ENCODE data around the gene FAM20C.

Gene FAM20C

DNA sequence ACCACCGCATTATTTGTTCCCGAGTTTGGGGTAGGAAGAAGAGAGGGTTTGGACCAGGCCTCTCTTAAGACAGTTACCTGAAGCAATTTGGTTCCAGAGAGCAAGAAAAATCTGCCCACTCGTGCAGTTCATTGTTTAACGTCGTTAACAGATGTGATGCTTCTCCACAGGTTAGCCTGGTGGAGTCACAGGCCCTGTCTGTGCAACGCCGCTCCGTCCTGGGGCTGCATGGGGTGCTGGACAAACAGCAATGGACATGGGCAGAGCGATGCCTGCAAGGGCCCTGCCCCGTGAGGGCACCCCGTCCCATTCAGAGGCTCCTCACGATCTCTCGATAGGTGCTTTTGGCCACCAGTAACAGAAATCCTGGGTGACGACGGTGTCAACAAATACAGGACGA is 107.3 kb downstream of the FAM20C start:
- Histone ChIP-seq H4K20me1 (ENCODE audit: insufficient read depth) (no peaks in the 10 kb centered on the region), H3K27ac (no peak overlapping the region), H3K36me3 (ENCODE audit: insufficient read depth) (no peaks in the 10 kb centered on the region), H3K4me2 (no peak overlapping the region), H3K27me3 (ENCODE audit: insufficient read depth, low read depth) (peaks cover 20% of the 10 kb centered on the region; the same call in 1 of the 2 replicates), H3K4me1 (ENCODE audit: low read depth, poor library complexity, severe bottlenecking) (no peaks in the 10 kb centered on the region), H3K9ac (no peak overlapping the region), H2AFZ (ENCODE audit: low read depth) (no peak overlapping the region), H3K79me2 (ENCODE audit: insufficient read depth, low read depth) (no peaks in the 10 kb centered on the region), H3K4me3 (IDR thresholded peaks at IDR 0.05; ENCODE audit: insufficient read depth, low read depth, low read length) (no peak overlapping the region)
- TF ChIP-seq CTCF (conservative IDR thresholded peaks at IDR 0.05; ENCODE audit: low read depth, low read length): no peak

GRCh38 chr7:300048-300447 is 107.7 kb downstream of the FAM20C start:
- no peaks in the 10 kb centered on the region for H3K36me3 ChIP-seq (ENCODE audit: insufficient read depth)
- H3K27me3 ChIP-seq (ENCODE audit: insufficient read depth, low read depth): peaks cover 16% of the 10 kb centered on the region; the same call in 1 of the 2 replicates
- H3K4me1 ChIP-seq (ENCODE audit: low read depth, poor library complexity, severe bottlenecking): no peaks in the 10 kb centered on the region
- H3K79me2 ChIP-seq (ENCODE audit: insufficient read depth, low read depth): no peaks in the 10 kb centered on the region
- H3K27ac ChIP-seq: no peak overlapping the region
- H2AFZ ChIP-seq (ENCODE audit: low read depth): no peak overlapping the region
- no peak overlapping the region for H3K4me2 ChIP-seq
- no peak for TF ChIP-seq CTCF (conservative IDR thresholded peaks at IDR 0.05; ENCODE audit: low read depth, low read length)
- no peak overlapping the region for H3K9ac ChIP-seq
- H4K20me1 ChIP-seq (ENCODE audit: insufficient read depth): no peaks in the 10 kb centered on the region
- H3K4me3 ChIP-seq (IDR thresholded peaks at IDR 0.05; ENCODE audit: insufficient read depth, low read depth, low read length): no peak overlapping the region

DNA sequence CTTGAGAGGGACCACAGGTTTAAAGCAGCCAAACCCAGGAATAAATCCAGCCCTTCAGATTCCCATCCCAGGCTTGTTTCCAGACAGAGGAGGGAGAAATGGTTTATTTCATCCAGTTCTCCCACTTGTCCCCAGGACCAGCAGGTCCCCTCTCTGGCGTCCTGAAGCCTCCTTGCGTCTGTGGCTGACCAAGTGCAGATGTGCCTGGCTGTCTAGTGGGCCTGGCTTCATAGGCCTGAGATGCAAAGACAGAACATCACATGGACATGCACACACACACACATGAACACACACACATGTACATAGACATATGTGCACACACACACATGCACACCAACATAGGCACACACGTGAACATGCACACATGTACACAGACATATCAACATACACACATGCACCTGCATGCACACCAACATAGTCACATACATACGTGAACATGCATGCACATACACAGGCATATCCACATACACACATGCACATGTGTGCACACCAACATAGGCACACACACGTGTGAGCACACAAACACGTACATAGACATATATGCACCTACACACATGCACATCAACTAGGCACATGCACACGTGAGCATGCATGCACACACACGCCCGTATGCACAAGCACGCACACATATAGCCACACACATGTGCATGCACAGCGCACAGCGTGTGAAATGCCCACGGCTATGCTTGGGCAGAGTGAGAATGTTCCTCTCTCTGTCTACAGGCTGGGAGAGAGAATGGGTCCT is 108.3 kb downstream of the FAM20C start:
- TF ChIP-seq CTCF (conservative IDR thresholded peaks at IDR 0.05; ENCODE audit: low read depth, low read length): no peak
- Histone ChIP-seq H2AFZ (ENCODE audit: low read depth) (no peak overlapping the region), H3K4me3 (IDR thresholded peaks at IDR 0.05; ENCODE audit: insufficient read depth, low read depth, low read length) (no peak overlapping the region), H3K4me2 (no peak overlapping the region), H3K4me1 (ENCODE audit: low read depth, poor library complexity, severe bottlenecking) (no peaks in the 10 kb centered on the region), H3K36me3 (ENCODE audit: insufficient read depth) (no peaks in the 10 kb centered on the region), H4K20me1 (ENCODE audit: insufficient read depth) (no peaks in the 10 kb centered on the region), H3K27ac (no peak overlapping the region), H3K79me2 (ENCODE audit: insufficient read depth, low read depth) (no peaks in the 10 kb centered on the region), H3K9ac (no peak overlapping the region), H3K27me3 (ENCODE audit: insufficient read depth, low read depth) (peaks cover 16% of the 10 kb centered on the region; the same call in 1 of the 2 replicates)

DNA sequence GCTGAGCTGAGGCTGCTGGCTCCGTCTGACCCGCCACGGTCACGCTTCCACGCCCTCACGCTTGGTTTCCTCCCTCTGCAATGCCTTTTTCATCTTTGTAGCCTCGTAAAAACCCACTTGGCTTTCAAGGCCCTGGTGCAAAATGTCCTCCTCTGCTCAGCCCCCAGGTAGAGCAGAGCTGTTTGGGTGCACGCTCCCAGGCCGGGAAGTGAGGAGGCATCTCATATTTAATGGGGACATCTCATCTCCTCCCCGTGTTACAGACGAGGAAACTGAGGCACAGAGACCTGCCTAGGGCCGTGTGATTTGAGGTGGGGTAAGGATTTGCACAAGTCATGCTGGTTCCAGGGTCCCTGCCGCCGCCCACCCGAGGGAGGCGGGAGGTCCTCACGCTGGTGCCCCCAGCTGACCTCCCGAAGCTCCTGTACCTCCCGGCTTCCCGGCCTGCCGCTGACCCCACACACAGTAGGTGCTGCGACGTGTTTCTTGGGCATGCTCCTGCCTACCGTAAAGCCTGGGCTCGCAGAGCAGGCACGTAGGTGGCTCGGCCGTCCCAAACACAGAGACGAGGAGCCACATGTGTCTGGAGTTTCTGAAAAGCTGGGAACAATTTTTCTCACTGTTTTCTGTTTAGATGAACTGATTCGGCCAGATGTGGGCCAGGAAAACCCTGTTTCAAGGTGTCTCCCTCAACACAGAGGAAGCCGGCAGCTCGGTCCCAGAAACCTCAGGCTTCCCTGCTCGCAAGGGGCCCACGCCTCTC is 109.1 kb downstream of the FAM20C start:
- TF ChIP-seq CTCF (conservative IDR thresholded peaks at IDR 0.05; ENCODE audit: low read depth, low read length): no peak
- Histone ChIP-seq H3K27ac (no peak overlapping the region), H3K4me1 (ENCODE audit: low read depth, poor library complexity, severe bottlenecking) (no peaks in the 10 kb centered on the region), H2AFZ (ENCODE audit: low read depth) (no peak overlapping the region), H4K20me1 (ENCODE audit: insufficient read depth) (no peaks in the 10 kb centered on the region), H3K27me3 (ENCODE audit: insufficient read depth, low read depth) (peaks cover 16% of the 10 kb centered on the region; the same call in 1 of the 2 replicates), H3K4me3 (IDR thresholded peaks at IDR 0.05; ENCODE audit: insufficient read depth, low read depth, low read length) (no peak overlapping the region), H3K9ac (no peak overlapping the region), H3K36me3 (ENCODE audit: insufficient read depth) (no peaks in the 10 kb centered on the region), H3K4me2 (no peak overlapping the region), H3K79me2 (ENCODE audit: insufficient read depth, low read depth) (no peaks in the 10 kb centered on the region)

Measured in KMS-11 (cell line).